Activated naive CD4-positive, alpha-beta T cell treated with Interleukin-2 at 50 U/mL for 16 hours (primary cell): Measurements from ENCODE around the gene ITIH3.

Experiments used
- DNase-seq: peaks from one replicate; pipeline ENCODE4 v3.0.0-alpha.2; 2020

ITIH3 gene

DNA sequence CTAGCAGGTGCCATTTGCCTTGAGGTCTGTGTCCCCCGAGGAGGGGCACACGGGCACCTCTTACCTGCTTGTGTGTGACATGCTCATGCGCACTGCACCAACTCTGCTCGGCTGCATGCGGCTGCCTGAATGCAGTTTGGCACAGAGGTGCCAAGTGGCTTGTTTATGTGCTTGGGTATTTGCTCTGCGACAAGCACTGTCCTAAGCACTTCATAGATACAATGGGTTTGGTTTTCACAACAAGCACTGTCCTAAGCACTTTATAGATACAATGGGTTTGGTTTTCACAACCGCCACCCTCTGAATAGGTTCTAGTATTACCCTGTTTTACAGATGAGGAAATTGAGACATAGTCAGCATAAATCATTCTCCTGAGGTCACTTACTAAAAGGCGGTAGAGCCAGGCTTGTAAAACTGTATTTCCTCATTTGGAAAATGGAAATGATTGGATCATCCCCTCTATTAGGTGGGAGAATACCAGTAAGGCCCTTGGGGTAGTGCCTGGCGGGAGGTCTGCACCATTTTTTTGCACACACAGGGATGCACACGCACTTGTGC is 35.4 kb downstream of the ITIH3 start:
- DNase-seq: no peak

DNA sequence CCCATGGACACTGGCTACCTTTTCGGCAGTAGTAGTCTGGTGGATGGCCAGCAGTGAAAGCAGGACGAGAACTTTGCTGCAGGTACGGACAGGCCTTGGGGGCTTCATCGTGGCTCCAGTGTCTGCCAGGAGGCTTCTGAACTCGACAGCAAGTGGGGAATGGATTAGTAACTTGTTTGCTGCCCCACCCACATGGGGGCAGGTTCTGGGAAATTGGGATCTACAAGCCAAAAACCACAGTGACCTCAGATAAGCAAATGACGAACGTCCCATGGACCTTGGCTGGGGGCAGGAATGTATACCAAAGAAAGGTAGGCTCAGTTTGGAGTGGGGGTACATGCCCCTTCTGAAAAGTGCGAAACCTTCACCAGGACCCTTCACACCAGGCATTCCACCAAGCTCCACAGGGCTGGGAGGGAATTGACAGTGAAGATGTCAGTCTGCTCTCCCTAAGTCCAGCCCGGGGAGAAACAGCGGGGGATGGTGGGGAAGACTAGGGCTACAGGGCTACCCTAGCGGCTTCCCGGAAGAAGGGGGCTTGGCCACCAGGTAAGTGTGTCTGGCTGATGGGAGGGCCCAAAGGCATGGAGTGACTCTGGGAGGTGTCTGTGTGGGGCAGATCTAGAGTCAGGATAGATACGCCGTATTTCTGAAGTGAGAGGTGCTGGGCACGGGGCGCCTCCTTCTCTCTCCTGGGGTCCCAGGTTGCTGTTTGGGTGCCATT is 36.1 kb downstream of the ITIH3 start, which contains the start of gene ITIH4:
Gene ITIH4, minus strand, starts transcription at position 138 of the 724 bp plus-strand sequence. Its CDS starts 30 bp downstream, at position 108.
- DNase-seq: no peak

DNA sequence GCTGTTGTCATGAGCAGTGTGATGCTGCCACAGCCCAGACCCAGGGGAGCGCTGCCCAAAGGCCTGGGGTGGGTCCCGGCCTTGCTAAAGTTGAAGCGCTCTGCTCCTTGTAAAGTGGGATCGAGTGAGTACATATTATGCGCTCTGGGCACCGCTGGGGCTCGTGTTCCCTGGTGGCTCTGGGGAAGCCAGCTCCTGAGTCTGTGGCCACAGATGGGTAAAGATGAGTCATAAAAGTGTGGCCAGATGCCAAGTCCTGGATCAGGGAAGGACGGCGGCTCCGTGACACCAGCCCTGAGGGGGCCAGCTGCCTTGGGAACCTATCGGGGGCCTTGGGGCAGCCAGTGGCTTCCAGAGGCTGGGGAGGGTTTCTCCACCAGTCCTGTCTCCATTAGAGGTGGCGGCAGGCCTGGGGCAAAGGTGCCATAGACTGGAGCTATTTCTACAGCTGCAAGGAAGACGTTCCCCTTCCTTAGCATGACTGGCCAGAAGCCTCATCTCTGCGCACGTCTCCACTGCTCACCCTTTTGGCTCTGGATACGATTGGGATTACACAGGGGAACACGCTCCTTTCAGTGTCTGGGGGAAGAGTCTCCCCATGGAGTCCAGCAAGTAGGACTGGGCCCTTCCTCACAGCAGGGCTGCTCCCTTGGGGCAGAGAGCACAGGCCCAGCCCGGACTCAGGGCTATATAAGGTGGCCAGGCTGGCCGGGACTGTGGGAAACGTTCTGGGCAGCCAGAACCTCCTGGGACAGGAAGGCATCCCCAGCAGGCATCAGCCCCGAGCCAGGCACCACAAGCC is 37.1 kb downstream of the ITIH3 start:
- DNase-seq: no peak

DNA sequence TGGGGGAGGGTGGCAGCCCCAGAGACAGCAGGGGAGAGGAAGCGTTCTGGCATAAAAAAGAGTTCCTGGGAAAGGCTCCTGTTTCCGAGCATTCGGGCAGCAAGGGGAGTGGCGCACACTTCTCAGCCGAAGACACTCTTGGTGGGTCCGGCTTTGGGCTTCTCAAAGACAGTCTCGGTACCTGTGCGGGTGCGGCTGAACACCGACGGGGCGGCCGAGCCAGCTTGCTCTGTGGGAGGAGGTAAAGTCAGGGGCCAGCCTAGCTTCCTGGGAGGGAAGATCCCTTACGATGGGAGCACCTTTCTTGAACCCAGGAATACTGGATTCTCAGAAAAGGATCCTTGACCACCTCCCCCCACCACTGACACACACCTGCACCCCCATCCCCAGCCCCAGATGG is 38.6 kb downstream of the ITIH3 start:
- DNase-seq: no peak

DNA sequence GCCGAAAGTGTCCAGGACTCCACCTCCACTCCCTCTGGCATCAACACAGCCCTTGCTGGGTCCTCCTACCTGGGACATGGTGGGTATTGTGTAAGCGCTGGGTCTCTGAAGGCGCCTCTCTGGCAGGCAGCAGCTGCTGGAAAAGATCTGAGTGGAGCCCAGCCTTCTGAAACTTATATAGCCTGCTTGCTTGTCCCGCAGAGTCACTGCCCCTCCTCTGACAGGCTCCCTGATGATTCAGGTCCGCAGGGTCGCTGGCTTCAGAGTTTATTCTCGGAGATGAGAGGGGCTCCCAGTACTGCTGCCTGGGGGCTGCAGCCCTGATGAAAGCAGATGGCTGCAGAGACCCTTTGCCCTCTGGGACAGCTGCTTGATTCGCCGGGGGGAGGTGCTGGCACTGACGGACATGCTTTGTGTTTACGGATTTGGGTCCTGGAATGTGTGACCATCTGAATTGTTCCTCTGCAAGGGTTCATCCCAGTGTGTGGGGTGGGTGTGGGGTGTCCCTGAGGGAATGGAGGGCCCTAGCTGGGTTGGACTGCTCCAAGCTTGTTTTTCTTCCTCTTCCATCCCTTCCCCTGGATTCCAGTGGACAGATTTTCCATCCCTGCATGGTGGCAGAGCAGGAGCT is 40.4 kb downstream of the ITIH3 start, which contains the start of gene MUSTN1:
Gene MUSTN1, minus strand, starts transcription at position 149 of the 631 bp plus-strand sequence. Its CDS starts 71 bp downstream, at position 78.
- no peak for DNase-seq

DNA sequence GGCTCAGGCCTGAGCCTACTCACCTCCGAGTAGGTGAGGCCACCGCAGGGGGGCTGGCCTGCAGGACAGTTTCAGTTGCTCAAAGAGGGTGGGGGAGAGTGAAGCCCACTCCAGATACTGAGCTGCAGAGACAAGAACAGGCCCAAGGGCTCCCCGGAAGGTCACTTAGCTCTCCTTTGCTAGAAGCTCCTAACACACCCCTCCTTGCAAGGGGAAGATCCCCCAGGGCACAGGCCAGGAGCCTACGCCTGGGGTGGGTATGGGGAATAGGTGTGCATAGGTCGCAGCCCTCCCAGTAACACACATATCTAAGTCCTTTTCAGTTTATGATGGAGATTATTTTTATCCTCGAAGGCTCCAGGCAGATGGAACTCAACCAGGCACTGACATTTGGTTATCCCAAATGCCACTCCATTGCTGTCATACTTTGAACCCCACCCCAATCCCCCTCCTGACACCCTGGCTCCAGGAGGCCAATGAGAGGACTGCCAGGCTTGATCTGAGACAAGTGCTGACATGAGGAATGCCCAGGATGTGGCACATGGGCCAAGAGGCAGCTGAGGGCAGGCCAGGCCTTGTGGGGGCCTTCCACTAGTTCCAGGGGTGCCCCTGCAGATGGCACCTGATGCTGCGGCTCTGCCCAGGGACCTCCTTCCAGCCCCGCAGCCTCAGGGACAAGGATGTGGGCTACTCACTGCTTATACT is 41.3 kb downstream of the ITIH3 start:
- no peak for DNase-seq

DNA sequence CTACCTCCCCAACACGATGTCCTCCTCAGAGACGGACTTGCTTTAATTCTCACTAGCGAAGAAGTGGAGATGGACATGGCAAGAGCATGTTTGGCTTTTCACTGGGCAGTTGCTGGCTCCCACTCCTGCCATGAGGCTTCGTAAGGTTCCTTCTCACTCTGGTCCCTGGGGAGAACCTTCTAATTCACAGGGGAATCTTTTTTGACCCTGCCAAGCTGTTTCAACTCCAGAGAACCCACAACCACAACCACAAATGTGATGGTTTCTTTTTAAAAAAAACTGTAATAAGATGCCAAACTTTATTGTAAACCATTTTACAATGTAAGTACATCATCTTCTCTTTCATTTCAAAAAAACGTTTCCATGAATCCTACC is 41.9 kb downstream of the ITIH3 start:
- no peak for DNase-seq

DNA sequence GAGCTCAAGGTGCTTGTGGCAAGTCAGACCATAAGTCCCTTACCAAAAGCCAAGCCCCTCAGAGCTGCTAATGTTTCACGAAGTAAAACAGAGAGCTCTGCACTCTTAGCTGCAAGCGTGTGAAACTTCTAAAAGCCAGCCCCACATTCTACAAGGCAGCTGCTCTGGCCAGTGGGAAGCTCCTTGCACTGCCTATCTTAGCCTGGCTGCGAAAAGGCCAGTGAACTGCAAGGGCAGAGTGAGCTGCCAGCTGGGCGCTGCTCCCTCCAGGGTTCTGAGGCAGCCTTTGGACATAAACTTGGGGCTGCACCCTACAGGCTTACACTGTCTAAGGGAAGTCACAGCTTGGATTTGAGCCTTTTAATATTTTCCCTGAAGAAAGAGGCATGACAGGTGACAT is 42.4 kb downstream of the ITIH3 start:
- DNase-seq: no peak

DNA sequence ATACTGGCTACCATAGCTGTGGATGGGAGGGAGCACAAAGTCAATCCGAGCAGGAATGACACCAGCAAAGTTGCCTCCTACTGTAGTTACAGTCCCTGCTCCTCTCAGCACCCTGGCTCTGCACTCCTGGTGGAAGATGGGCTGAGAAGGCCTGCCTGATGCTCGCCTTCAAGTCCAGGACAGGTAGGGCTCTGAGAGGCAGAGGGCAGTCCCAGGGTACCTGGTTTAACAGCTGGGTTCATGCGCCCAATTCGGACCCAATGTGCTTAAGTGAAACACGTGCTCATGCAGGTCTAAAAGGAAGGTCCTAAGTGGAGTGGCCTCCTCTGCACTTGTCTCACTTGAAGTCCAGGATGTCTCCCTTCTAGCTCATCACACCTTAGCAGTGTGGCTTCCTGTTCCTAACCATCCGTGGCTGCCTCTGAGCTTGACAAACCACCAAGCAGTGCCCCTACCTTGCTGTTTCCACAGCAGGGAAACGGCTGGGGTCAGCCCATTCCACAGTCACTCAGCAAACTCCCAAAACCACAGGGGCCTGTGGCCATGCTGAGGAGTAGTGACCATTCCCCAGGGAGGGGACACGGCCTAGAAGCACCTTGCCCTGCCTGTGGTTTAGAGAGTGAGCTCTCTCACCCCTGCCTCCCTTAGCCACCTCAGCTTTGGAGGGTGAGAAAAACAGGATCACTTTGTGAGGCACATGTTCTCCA is 44.1 kb downstream of the ITIH3 start:
- DNase-seq: no peak

DNA sequence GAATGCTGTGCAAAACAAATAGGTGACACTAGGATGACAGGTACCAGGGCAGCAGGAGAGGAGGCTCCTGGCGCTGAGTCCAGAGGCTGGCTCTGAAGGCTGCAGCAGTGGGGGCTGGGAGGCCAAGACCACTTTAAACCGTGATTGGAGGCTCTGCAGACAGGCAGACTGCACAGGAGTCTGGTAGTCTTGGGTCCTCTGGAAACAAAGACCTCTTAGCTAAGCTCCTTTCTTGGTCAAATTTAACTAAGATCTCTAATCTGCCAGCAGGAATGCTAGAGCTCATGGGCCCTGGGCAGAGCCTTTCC is 44.6 kb downstream of the ITIH3 start:
- no peak for DNase-seq

DNA sequence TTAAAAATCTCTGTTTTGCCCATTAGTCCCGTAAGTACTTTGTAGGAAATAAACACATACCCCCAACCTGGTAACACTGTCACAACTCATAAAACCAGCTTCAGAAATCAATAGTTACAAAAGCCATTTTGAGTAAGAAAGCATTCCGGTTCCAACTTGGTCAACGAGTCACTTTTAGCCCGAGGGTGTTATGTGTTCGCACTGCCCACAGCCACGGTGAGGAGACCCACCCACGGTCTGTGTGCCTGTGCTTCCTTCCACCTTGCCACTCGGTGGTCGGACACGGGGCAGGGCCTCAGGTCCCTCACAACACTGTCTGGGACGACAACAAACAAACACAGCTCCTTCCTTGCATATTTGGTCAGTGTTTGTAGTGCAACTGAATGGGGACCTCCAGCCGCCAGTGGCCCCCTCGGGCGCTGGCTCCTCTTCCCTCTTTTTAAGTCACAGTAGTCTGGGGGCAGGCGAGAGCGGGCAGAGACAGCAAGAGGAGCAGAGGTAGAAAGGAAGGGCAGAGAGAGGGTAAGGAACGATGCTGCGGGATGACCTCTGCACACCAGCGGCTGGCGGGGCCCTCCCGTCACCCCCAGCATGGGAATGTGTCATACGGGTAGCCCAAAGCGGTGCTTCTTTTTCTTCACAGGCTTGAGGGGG is 45.4 kb downstream of the ITIH3 start:
- DNase-seq: no peak

DNA sequence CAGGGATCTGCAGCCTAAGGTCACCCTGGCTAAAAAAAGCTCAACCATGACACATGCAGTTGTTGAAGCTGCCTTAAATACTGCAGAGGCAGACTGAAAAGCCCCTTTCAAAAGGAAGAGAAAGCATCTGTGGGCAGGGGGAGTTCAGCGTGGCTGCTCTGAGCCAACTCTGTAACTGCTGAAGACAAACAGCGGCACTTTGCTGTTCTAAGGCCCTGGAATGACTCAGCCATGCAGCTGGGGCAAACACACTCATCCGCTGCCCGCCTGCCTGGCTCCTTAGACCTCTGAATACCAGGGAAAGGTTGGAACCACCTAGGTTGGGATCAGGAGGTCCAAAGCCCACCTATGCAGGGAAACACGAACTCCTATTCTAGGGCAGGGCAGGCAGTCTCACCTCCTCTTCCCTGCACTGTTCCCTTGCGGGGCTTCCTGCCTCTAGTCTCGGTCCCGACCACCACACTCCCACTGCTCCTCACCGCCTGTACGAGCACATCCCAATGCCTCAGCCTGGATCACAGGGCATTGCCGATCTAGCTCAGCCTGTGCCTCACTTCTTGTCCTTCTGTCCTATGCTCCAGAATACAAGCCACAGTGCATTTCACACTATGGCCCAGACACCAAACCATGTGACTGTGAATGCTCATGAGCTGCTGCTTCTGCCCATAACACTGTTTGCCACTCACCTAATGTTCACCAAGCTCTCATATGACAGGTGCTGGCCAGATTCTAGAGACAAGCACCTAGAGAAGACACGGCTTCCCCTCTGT is 46.8 kb downstream of the ITIH3 start:
- no peak for DNase-seq

DNA sequence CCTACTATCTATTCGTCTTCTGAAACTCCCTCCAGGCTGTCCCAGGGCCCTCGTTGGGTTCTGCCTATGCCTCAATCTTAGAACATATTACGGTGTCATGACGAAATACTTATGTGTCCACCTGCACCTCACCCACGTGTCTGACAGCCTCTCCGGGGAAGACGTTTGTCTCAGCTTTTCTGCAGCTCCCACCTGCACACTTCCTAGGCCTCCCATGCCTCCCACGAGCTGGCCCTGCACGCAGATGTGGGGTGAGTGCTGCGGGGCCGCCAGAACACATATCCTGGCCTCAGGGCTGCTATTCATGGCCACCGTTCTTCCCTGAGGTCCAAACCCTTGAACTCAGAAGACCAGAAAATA is 47.4 kb downstream of the ITIH3 start:
- DNase-seq: no peak

DNA sequence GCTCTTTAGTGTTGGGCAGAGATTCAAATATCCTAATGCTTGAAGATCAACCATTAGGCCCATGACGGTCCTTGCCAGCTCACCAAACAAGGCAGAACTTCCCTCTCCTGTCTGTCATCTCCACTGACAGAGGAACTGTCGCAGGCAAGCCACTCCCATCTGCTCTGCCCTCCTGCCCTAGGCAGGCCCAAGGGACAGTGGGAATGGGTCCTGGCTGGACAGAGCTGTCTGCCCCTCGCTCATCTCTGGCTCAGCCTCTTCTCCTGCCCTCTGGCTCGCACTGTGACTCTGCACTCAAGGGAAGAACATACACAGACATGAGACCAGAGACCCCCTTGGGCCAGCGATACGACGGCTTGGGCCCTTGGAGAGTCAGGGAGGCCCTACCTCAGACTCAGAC is 47.8 kb downstream of the ITIH3 start:
- DNase-seq: no peak

DNA sequence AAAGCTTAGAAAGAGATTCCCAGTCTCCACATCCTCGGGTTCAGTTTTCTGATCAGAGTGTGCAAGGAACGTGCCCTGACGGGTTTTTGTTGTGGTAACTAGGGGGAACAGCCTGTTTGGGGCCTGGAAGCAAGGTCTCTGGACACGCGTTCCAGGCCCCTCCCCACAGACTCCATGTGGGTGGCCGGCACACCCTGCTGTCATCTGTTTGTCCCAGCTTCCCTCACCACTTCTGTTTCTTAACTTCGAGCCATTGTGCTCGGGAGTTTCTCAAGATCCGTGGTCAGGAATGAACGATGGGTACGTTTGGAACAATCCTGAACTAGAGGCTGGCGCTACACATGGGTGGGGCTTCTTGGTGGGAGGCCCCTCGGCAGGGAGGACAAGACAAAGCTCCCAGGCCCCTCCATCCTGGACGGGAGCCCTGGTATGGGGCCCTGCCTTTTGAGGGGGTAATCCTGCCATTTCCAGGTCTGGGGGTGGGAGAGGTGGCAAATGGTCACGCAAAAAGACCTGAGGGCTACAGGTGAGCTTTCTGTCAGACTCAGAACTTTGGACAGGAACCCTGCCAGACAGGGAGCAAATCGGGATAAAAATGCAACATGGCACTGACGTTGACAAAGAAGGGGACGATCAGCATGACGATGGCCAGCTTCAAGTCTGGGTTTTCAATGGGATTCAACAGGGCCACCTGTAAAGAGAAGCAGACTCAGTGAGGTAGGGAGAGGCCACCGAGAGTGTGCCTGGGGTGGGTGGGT is 48.7 kb downstream of the ITIH3 start:
- DNase-seq: no peak

DNA sequence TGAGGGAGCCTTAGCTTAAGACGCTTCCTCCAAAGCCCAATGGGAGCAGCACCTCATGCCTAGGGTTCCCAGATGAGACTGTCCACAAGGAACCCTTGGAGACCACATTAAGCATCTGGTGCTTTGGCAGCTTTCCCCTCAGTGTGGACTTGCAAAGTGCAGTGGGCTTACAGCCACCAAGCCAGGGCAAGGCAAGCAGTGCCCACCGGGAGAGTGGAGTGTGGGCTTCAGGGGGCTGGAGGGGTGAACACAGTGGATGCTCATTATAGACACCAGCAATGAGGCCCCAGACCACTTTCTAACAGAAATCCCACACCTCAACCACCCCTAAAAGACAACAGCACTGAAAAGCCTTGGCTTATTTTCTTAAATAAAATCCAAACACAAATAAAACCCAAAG is 49.3 kb downstream of the ITIH3 start:
- no peak for DNase-seq

DNA sequence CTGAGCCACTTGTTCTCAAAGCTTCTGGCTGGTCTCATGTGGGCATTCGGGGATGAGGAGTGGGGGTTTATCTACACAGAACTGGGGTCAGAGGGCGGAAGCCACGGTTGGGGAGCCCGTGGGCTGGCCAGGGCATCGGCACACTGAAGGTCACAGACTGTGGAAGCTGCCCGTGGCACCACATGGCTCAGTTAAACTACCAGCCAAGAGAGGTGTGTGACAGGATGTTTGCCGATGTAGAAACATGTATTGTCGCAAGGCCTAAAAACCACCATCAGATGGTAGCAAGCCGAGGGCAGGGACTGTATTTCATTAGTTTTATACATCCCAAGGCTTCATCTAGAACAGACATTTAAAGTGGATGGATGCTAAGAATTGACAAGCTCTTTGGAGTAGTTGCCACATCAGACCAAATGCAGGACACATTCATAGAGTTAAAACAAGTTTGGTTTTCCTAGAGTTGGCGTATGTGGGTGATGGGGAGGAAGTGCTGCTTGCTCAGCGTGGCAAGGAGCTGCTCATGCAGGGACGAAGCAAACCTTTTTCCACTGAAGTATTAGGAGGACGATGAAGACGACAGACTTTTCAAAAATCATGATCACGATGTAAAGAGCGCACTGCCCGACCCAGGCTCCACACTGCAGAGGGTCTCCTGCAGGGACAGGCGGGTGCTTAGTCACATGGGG is 49.8 kb downstream of the ITIH3 start:
- DNase-seq: no peak

DNA sequence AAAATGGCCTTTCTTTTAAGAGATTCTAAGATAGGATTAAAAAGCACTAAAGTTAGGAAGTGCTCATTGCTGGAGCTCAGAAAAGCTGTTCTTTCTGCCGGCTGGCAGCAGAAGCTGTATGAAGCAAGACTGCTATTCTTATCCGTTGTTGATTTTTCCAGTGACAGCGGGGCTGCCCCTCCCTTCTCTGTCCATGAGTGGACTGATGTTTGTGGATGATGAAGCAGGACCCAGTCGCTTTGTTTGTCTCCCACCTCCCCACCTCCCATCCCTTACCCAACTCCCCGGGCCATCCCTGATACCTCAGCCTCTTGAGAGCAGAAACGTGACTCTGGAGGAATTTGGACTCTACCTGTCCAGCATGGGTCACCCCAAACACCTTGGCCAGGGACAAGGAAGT is 50.6 kb downstream of the ITIH3 start:
- DNase-seq: no peak

DNA sequence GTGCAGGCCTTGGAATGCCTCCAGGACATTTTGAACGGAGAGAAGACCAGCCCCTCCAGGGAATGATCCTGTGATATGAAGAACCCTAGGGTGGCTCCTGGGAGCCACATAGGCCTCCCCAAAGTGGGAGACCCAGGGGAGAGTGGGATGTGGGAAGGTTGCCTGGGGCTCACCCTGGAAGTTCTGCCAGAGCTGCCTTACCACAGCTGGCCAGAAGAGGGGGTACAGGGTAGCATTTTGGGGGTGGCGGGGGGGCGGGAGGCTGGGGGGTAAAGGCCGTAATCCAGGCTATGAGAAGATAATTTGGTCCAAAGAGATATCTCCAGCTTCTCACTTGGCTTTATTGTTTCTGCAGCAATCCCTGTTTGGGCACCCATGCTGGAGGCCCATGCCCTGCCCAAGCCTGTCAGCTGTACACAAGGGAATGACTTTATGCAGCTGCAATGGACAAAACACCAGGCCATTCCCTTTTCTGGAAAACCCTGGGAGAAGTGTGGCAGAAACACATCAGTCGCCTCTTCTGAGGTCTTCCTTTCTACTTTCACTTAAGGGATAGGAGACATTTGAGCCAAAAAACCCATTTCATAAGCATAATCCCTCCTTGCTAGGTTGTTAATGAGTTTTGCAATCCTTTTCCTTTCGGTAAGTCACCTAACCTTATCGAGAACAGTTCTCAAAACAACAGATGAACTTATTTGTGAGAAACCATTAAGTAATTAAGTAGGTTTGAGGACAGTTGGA is 51.3 kb downstream of the ITIH3 start:
- peak; percentile 20 for DNase-seq
